Kidney (tissue), 14 donors: ENCODE data around the gene EIF3L. TPM values are rescaled to one million over a fixed set of nuclear protein-coding genes. Genes with fewer than 3 reads are reported as not detected.

Source experiments
- DNase-seq, 5 donors: peaks; one replicate each; pipeline ENCODE4 v3.0.0-alpha.2; 2013 to 2020
- FAIRE-seq: peaks from 2 replicates; lab custom pipeline; 2012; peaks lifted over from hg19 to GRCh38; lab: Jason Lieb, UNC
- H3K27ac ChIP-seq, 2 donors: one replicate each; pipeline ENCODE4 v1.7.0; 2013; ENCODE audit warnings: low read depth in 2 of 2, low read length in 2 of 2, inconsistent platforms in 1 of 2
- H3K27me3 ChIP-seq: one replicate; pipeline ENCODE4 v1.7.1; 2013; ENCODE audit warnings: low read length, inconsistent platforms; ENCODE audit not compliant: control insufficient read depth, insufficient read depth
- H3K36me3 ChIP-seq, 3 donors: one replicate each; pipeline versions ENCODE4 v1.7.0 to v1.7.1; 2013; ENCODE audit warnings: low read length in 3 of 3, control low read depth in 1 of 3, inconsistent platforms in 1 of 3; ENCODE audit not compliant: insufficient read depth in 3 of 3, control insufficient read depth in 2 of 3
- H3K4me1 ChIP-seq, 3 donors: one replicate each; pipeline versions ENCODE4 v1.7.0 to v1.7.1; 2013; ENCODE audit warnings: low read length in 3 of 3, inconsistent platforms in 1 of 3, low read depth in 1 of 3; ENCODE audit not compliant: control insufficient read depth in 2 of 3, insufficient read depth in 2 of 3
- H3K4me3 ChIP-seq, 3 donors: one replicate each; pipeline versions ENCODE4 v1.7.0 to v1.8.1; 2013; ENCODE audit warnings: low read length in 3 of 3, control low read depth in 1 of 3, inconsistent platforms in 1 of 3
- H3K9ac ChIP-seq, 3 donors: one replicate each; pipeline versions ENCODE4 v1.7.0 to v1.7.1; 2013; ENCODE audit warnings: low read length in 3 of 3, control low read depth in 1 of 3, inconsistent platforms in 1 of 3
- H3K9me3 ChIP-seq, 3 donors: one replicate each; pipeline versions ENCODE4 v1.7.0 to v1.7.1; 2013; ENCODE audit warnings: low read length in 3 of 3, control low read depth in 1 of 3, inconsistent platforms in 1 of 3; ENCODE audit not compliant: control insufficient read depth in 2 of 3, insufficient read depth in 1 of 3
- CTCF ChIP-seq: IDR thresholded peaks from 3 replicates; pipeline ENCODE4 v1.5.1; 2012; ENCODE audit warnings: mild to moderate bottlenecking, moderate library complexity, borderline replicate concordance; ENCODE audit not compliant: insufficient read depth; ENCODE audit errors: extremely low read depth
- intact Hi-C: fragments of 100-400 bp; cut with DNase I; formaldehyde crosslinking; loops from one replicate; pipeline ENCODE4 v1.11.1; 2022
- polyA plus RNA-seq: library from polyadenylated mRNA; stranded (reverse); fragments of 350-450 nt; fragmentation: Illumina TruSeq; extraction: RNeasy Lipid Tissue Mini Kit (QIAGEN cat#74804); gene quantifications from one replicate; pipeline ENCODE4 v1.2.3, GENCODE V29; 2014; ENCODE audit warnings: low read depth, low replicate concordance; ENCODE audit not compliant: insufficient read depth
- total RNA-seq: library from RNA; stranded (reverse); fragmentation: NEBNext Ultra II Directional; extraction: Animal tissue kit (Norgen Biotek cat#: 25700); gene quantifications from one replicate; pipeline ENCODE4 v1.2.1, GENCODE V29; 2021
- donor health status: control.
- donor health status: control.
- donor health status: control.
- donor health status: control.
- donor health status: control.
- donor health status: DM: yes; HTN: yes; CAD: no.
- donor health status: Normal renal cell carcinoma (clear cell type).

Gene EIF3L
- total and polyA plus RNA-seq, 2 donors from 2014 or later = 352 to 376 TPM

- H3K27ac ChIP-seq = no peak overlapping the region
Measured at GRCh38 chr22:37860796-37861421, 11.7 kb downstream of the EIF3L start.

GRCh38 chr22:37862570-37863325 is 13.5 kb downstream of the EIF3L start:
- Histone ChIP-seq H3K27me3 (no peaks in the 10 kb centered on the region), H3K4me1 (peaks cover 0 to 7% (median 0%) of the 10 kb centered on the region in 3 donors), H3K36me3 (peaks cover 19 to 59% (median 29%) of the 10 kb centered on the region in 3 donors), H3K27ac (no peak overlapping the region), H3K9ac (no peak overlapping the region), H3K4me3 (no peak overlapping the region), H3K9me3 (no peaks in the 10 kb centered on the region)
- FAIRE-seq (no peak), DNase-seq (no peak)
- no peak for TF ChIP-seq CTCF
- intact Hi-C loops = loop anchor here (10.0 kb wide), 1 partner anchor 48 kb away; no protein-coding TSS in a partner anchor

More at GRCh38 chr22:37860796-37861421, 11.7 kb downstream of the EIF3L start:
- Histone ChIP-seq H3K36me3 (peaks cover 17 to 51% (median 29%) of the 10 kb centered on the region in 3 donors), H3K4me3 (no peak overlapping the region), H3K9ac (no peak overlapping the region), H3K4me1 (peaks cover 0 to 7% (median 0%) of the 10 kb centered on the region in 3 donors), H3K9me3 (no peaks in the 10 kb centered on the region), H3K27me3 (no peaks in the 10 kb centered on the region)
- no peak for DNase-seq
- no peak for FAIRE-seq
- intact Hi-C loops = loop anchor here (10.0 kb wide), 1 partner anchor 46 kb away; no protein-coding TSS in a partner anchor
- no peak for TF ChIP-seq CTCF

GRCh38 chr22:37865510-37865909 is 16.3 kb downstream of the EIF3L start:
- Histone ChIP-seq H3K36me3 (peaks cover 19 to 61% (median 30%) of the 10 kb centered on the region in 3 donors), H3K4me3 (no peak overlapping the region), H3K27me3 (no peaks in the 10 kb centered on the region), H3K9ac (no peak overlapping the region), H3K4me1 (peaks cover 0 to 7% (median 0%) of the 10 kb centered on the region in 3 donors), H3K9me3 (no peaks in the 10 kb centered on the region), H3K27ac (no peak overlapping the region)
- DNase-seq (no peak), FAIRE-seq (no peak)
- no peak for TF ChIP-seq CTCF
- intact Hi-C loops = loop anchor here (10.0 kb wide), 1 partner anchor 51 kb away; no protein-coding TSS in a partner anchor
